ENCODE measurements around the gene CTDP1.

GRCh38 chr18:79803611-79804051 is 124.0 kb downstream of the CTDP1 start:
- no peak for TF ChIP-seq CTCF (optimal IDR thresholded peaks at IDR 0.05 in 1 of 3, IDR thresholded peaks at IDR 0.05 in 1 of 3, conservative IDR thresholded peaks at IDR 0.05 in 1 of 3; ENCODE audit: extremely low read depth in 1 of 3, insufficient read depth in 2 of 3, low read length in 3 of 3)
- no peak for TF ChIP-seq EZH2 (IDR thresholded peaks at IDR 0.05; ENCODE audit: low read length)

Data from keratinocyte (primary cell).